Endothelial cell of umbilical vein (primary cell): ENCODE data around the gene FAM3A. TPM values are rescaled to one million over a fixed set of nuclear protein-coding genes. Genes with fewer than 3 reads are reported as not detected.

Source experiments
- BruUV-seq: library from RNA; stranded (reverse); fragments of 400-500 nt; replicated peaks from 2 replicates; lab custom pipeline; 2021; lab: Mats Ljungman, UMichigan
- CTCF ChIA-PET: fragments of 300-600, 350-600 bp; sonication (Branson Sonifier 250); formaldehyde crosslinking; loops from one replicate; lab custom pipeline; 2021; ENCODE audit warnings: antibody characterized with exemption, inconsistent platforms; lab: Charles Lee
- POLR2A ChIA-PET: fragments of 300-600, 350-600 bp; sonication (Branson Sonifier 250); formaldehyde crosslinking; loops from one replicate; lab custom pipeline; 2021; ENCODE audit warnings: antibody characterized with exemption, inconsistent platforms; lab: Charles Lee
- DNase-seq: peaks from one replicate; pipeline ENCODE4 v3.0.0-alpha.2; 2011; ENCODE audit warnings: low read depth, low spot score
- FAIRE-seq: peaks from 2 replicates; lab custom pipeline; 2011; peaks lifted over from hg19 to GRCh38; lab: Jason Lieb, UNC
- H2AFZ ChIP-seq: 2 replicates; pipeline ENCODE4 v1.6.0; 2012; ENCODE audit warnings: low read depth, low read length, control low read depth, inconsistent platforms
- H3K27ac ChIP-seq: 2 replicates; pipeline ENCODE4 v1.5.1; 2011; ENCODE audit warnings: low read depth, mild to moderate bottlenecking, control low read depth, low read length, moderate library complexity; ENCODE audit not compliant: insufficient read depth
- H3K27me3 ChIP-seq, 2 experiments: 2 replicates each; pipeline versions ENCODE4 v1.6.0 to v1.6.1; 2011; ENCODE audit warnings: low read length in 2 of 2, mixed read lengths in 1 of 2; ENCODE audit not compliant: control insufficient read depth in 2 of 2, insufficient read depth in 2 of 2
- H3K36me3 ChIP-seq, 2 experiments: 2 replicates in 1 of 2; 3 replicates in 1 of 2; pipeline ENCODE4 v1.5.1; 2011; ENCODE audit warnings: low read length in 2 of 2, mild to moderate bottlenecking in 1 of 2, moderate library complexity in 1 of 2; ENCODE audit not compliant: control insufficient read depth in 2 of 2, insufficient read depth in 2 of 2; ENCODE audit errors: extremely low read depth in 1 of 2
- H3K4me1 ChIP-seq: 3 replicates; pipeline ENCODE4 v1.5.1; 2011; ENCODE audit warnings: mild to moderate bottlenecking, low read length; ENCODE audit not compliant: control insufficient read depth, insufficient read depth; ENCODE audit errors: extremely low read depth
- H3K4me2 ChIP-seq: 2 replicates; pipeline ENCODE4 v1.6.1; 2011; ENCODE audit warnings: low read length, control low read depth, mixed read lengths; ENCODE audit not compliant: insufficient read depth
- H3K4me3 ChIP-seq, 3 experiments: fragments of 200-600 bp in 1 of 3; sonication (generic), shearing (Covaris generic) in 1 of 3; replicated peaks in 1 of 3; 2 replicates each; pipeline ENCODE4 v1.5.1; 2011 to 2016; ENCODE audit warnings: control low read depth in 3 of 3, low read length in 3 of 3, mild to moderate bottlenecking in 2 of 3, inconsistent platforms in 1 of 3, low read depth in 1 of 3, moderate library complexity in 1 of 3; ENCODE audit not compliant: insufficient read depth in 1 of 3
- H3K79me2 ChIP-seq: 2 replicates; pipeline ENCODE4 v1.6.0; 2012; ENCODE audit warnings: low read length, inconsistent platforms; ENCODE audit not compliant: control insufficient read depth, insufficient read depth
- H3K9ac ChIP-seq: replicated peaks from 2 replicates; pipeline ENCODE3; 2011; ENCODE audit warnings: low read length, control low read depth; ENCODE audit not compliant: insufficient read depth; ENCODE audit errors: extremely low read depth
- H3K9me1 ChIP-seq: replicated peaks from 3 replicates; pipeline ENCODE4 v1.6.0; 2011; ENCODE audit warnings: mild to moderate bottlenecking, low read length; ENCODE audit not compliant: control insufficient read depth, insufficient read depth; ENCODE audit errors: extremely low read depth
- H3K9me3 ChIP-seq: replicated peaks from 2 replicates; pipeline ENCODE4 v1.5.1; 2012; ENCODE audit warnings: low read length, inconsistent platforms; ENCODE audit not compliant: control insufficient read depth, insufficient read depth
- H4K20me1 ChIP-seq: replicated peaks from 2 replicates; pipeline ENCODE3; 2011; ENCODE audit warnings: mild to moderate bottlenecking, low read length; ENCODE audit not compliant: control insufficient read depth, insufficient read depth; ENCODE audit errors: extremely low read depth
- CTCF ChIP-seq, 2 donors: IDR thresholded peaks; 1 replicate in 1 of 2; 2 replicates in 1 of 2; pipeline ENCODE4 v1.5.1; 2011; ENCODE audit warnings: low read length in 2 of 2, mild to moderate bottlenecking in 2 of 2, moderate library complexity in 2 of 2, control low read depth in 1 of 2, inconsistent platforms in 1 of 2, low read depth in 1 of 2; ENCODE audit not compliant: insufficient read depth in 1 of 2; ENCODE audit errors: extremely low read depth in 1 of 2
- EZH2 ChIP-seq: IDR thresholded peaks from 2 replicates; pipeline ENCODE4 v1.6.1; 2012; ENCODE audit warnings: borderline replicate concordance, low read depth, mild to moderate bottlenecking, moderate library complexity, low read length, inconsistent platforms; ENCODE audit not compliant: severe bottlenecking
- FOS ChIP-seq: IDR thresholded peaks from 2 replicates; pipeline ENCODE4 v1.6.1; 2011; ENCODE audit warnings: mild to moderate bottlenecking, low read length, moderate library complexity, borderline replicate concordance; ENCODE audit not compliant: insufficient read depth
- GATA2 ChIP-seq: IDR thresholded peaks from 2 replicates; pipeline ENCODE4 v1.7.0; 2011; ENCODE audit warnings: low read depth, mild to moderate bottlenecking, moderate library complexity, mixed read lengths, low read length; ENCODE audit not compliant: insufficient read length, insufficient read depth
- JUN ChIP-seq: IDR thresholded peaks from 2 replicates; pipeline ENCODE4 v1.6.1; 2011; ENCODE audit warnings: borderline replicate concordance, low read depth; ENCODE audit not compliant: insufficient read length, insufficient read depth
- MAX ChIP-seq: IDR thresholded peaks from 2 replicates; pipeline ENCODE4 v1.6.1; 2011; ENCODE audit not compliant: insufficient read depth, insufficient read length
- MYC ChIP-seq: IDR thresholded peaks from one replicate; pipeline ENCODE4 v1.6.1; 2011; ENCODE audit warnings: mild to moderate bottlenecking, low read depth, low read length
- POLR2A ChIP-seq: IDR thresholded peaks from 2 replicates; pipeline ENCODE4 v1.6.1; 2012; ENCODE audit warnings: low read depth, mild to moderate bottlenecking, control low read depth, low read length
- POLR2AphosphoS5 ChIP-seq: IDR thresholded peaks from 2 replicates; pipeline ENCODE4 v1.6.1; 2012; ENCODE audit warnings: low read depth, mild to moderate bottlenecking, control low read depth, low read length, moderate library complexity; ENCODE audit not compliant: insufficient read depth
- dilution Hi-C: fragments of 300-500 bp; cut with MboI; formaldehyde crosslinking; loops from one replicate; pipeline ENCODE4 v1.15.0; 2019; ENCODE audit warnings: low sequenced_read_pairs; ENCODE audit not compliant: extremely low pct_ligation_motif_present
- intact Hi-C: fragments of 100-400 bp; cut with micrococcal nuclease; formaldehyde crosslinking; loops from one replicate; pipeline ENCODE4 v1.10.0; 2022
- polyA plus RNA-seq, 4 experiments: library from polyadenylated mRNA; depleted of rRNA in 3 of 4; stranded (reverse) in 3 of 4; unstranded in 1 of 4; fragments of >200 nt; gene quantifications; 2 replicates each; pipeline versions ENCODE4 v1.2.1 to v1.2.3, GENCODE V29; 2011 to 2012; ENCODE audit warnings: missing spikeins in 1 of 4
- total RNA-seq: library from RNA; stranded (reverse); gene quantifications from 2 replicates; pipeline ENCODE4 v1.2.3, GENCODE V29; 2021

Gene FAM3A
- total and polyA plus RNA-seq, 2 donors (not counting 3 experiments of a cell fraction or from before 2014, with no cell fraction given) = 32.0 to 42.9 TPM

- Histone ChIP-seq H3K27me3 (no peaks in the 10 kb centered on the region), H3K79me2 (no peaks in the 10 kb centered on the region), H3K4me2 (no peak overlapping the region), H3K9ac (no peak overlapping the region), H3K27ac (no peak overlapping the region), H4K20me1 (no peaks in the 10 kb centered on the region), H3K9me1 (no peaks in the 10 kb centered on the region), H3K4me3 (no peak overlapping the region), H3K36me3 (peaks cover 0 to 46% of the 10 kb centered on the region in 2 experiments), H3K4me1 (no peaks in the 10 kb centered on the region), H3K9me3 (no peaks in the 10 kb centered on the region), H2AFZ (no peak overlapping the region)
- DNase-seq (no peak), FAIRE-seq (no peak)
- intact Hi-C loops (no loop called here), dilution Hi-C loops (no loop called here)
- POLR2A ChIA-PET = no interaction called here
- TF ChIP-seq GATA2 = no peak
- no peak for TF ChIP-seq JUN
- TF ChIP-seq MYC = no peak
- no peak for TF ChIP-seq CTCF (IDR thresholded peaks at IDR 0.05; ENCODE audit: extremely low read depth in 1 of 2, insufficient read depth in 1 of 2, low read depth in 1 of 2, low read length in 2 of 2)
- no peak for TF ChIP-seq EZH2
- TF ChIP-seq MAX = no peak
- TF ChIP-seq FOS = no peak
- no peak for TF ChIP-seq POLR2A
- TF ChIP-seq POLR2AphosphoS5 = no peak
- no TSS peak for BruUV-seq
- CTCF ChIA-PET = no interaction called here
These were observed 46.9 kb downstream of the FAM3A start for GRCh38 chrX:154469114-154469513.
